OCI-LY3 (cell line): ENCODE data around the gene FAM131A.

Source experiments
- EZH2phosphoT487 ChIP-seq: fragments of 200-600 bp; shearing (Covaris generic); IDR thresholded peaks from 2 replicates; pipeline ENCODE4 v1.6.1; 2018; ENCODE audit warnings: antibody characterized with exemption, mixed run types, low read depth
- TF ChIP-seq, protein P1 (sequence below): fragments of 200-600, 300-600 bp; sonication (generic); IDR thresholded peaks from 2 replicates; pipeline ENCODE4 v1.5.1; 2014; ENCODE audit warnings: antibody characterized with exemption, low read length, low read depth

- TF ChIP-seq, protein P1, sequence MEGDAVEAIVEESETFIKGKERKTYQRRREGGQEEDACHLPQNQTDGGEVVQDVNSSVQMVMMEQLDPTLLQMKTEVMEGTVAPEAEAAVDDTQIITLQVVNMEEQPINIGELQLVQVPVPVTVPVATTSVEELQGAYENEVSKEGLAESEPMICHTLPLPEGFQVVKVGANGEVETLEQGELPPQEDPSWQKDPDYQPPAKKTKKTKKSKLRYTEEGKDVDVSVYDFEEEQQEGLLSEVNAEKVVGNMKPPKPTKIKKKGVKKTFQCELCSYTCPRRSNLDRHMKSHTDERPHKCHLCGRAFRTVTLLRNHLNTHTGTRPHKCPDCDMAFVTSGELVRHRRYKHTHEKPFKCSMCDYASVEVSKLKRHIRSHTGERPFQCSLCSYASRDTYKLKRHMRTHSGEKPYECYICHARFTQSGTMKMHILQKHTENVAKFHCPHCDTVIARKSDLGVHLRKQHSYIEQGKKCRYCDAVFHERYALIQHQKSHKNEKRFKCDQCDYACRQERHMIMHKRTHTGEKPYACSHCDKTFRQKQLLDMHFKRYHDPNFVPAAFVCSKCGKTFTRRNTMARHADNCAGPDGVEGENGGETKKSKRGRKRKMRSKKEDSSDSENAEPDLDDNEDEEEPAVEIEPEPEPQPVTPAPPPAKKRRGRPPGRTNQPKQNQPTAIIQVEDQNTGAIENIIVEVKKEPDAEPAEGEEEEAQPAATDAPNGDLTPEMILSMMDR, result no peak
- TF ChIP-seq EZH2phosphoT487, result no peak
These were observed 2.1 kb upstream of the FAM131A start for GRCh38 chr3:184335291-184335660.
